ENCODE data around the gene GDPD1. TPM values are rescaled to one million over a fixed set of nuclear protein-coding genes. Genes with fewer than 3 reads are reported as not detected.

GDPD1 gene
- total RNA-seq, 2 donors from 2014 or later: 3.8 to 5.6 TPM

DNA sequence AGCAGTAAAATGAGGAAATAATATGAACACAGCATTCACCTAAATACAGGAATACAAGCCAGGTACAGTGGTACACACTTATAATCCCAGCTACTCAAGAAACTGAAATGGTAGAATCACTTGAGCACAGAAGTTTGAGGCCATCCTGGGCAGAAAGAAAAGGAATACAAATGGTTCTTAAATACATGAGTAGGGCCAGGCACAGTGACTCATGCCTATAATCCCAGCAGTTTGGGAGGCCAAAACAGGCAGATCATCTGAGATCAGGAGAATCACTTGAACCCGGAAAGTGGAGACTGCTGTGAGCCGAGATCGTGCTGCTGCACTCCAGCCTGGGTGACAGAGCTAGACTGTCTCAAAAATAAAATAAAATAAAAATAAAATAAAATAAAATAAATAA, 33.5 kb upstream of the GDPD1 start:
- intact Hi-C loops (cut with DNase I): no loop called here
- Histone ChIP-seq H3K36me3 (no peaks in the 10 kb centered on the region), H3K9me3 (no peaks in the 10 kb centered on the region), H3K27me3 (replicated peaks; ENCODE audit: insufficient read depth) (no peaks in the 10 kb centered on the region), H3K27ac (no peak overlapping the region), H3K4me3 (no peak overlapping the region), H3K4me1 (replicated peaks) (no peaks in the 10 kb centered on the region)
- 97% methylated on average over 3 of the region's 3 CpGs for WGBS
- DNase-seq (ENCODE audit: low spot score): no peak
- TF ChIP-seq, protein P1, sequence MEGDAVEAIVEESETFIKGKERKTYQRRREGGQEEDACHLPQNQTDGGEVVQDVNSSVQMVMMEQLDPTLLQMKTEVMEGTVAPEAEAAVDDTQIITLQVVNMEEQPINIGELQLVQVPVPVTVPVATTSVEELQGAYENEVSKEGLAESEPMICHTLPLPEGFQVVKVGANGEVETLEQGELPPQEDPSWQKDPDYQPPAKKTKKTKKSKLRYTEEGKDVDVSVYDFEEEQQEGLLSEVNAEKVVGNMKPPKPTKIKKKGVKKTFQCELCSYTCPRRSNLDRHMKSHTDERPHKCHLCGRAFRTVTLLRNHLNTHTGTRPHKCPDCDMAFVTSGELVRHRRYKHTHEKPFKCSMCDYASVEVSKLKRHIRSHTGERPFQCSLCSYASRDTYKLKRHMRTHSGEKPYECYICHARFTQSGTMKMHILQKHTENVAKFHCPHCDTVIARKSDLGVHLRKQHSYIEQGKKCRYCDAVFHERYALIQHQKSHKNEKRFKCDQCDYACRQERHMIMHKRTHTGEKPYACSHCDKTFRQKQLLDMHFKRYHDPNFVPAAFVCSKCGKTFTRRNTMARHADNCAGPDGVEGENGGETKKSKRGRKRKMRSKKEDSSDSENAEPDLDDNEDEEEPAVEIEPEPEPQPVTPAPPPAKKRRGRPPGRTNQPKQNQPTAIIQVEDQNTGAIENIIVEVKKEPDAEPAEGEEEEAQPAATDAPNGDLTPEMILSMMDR (IDR thresholded peaks at IDR 0.05): no peak
- TF ChIP-seq POLR2A (IDR thresholded peaks at IDR 0.05) (no peak), POLR2AphosphoS5 (IDR thresholded peaks at IDR 0.05) (no peak)

DNA sequence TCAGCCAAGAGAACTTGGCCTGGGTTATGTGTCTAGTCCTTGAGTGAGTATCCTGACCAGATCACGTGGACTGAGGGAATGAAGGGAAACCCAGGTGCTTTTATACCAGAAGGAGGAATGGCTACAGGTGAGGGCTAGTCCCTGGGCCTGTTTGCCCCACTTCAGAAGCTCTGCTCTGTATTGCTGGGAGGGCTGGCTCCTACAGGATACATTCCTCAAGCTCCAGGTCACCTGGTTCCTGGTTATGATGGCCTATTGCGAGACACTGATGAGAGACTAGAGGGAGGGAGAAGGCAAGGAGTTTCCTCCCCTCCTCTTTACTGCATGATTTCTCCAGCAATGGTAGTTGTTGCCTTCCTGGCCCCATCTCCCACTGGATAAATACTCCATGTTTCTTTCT, 29.5 kb upstream of the GDPD1 start:
- no peak overlapping the region for H3K4me3 ChIP-seq
- no peak for DNase-seq (ENCODE audit: low spot score)
- no peak overlapping the region for H3K27ac ChIP-seq
- TF ChIP-seq POLR2AphosphoS5 (IDR thresholded peaks at IDR 0.05) (no peak), POLR2A (IDR thresholded peaks at IDR 0.05) (no peak)
- TF ChIP-seq, protein P1 (IDR thresholded peaks at IDR 0.05): no peak
- WGBS: 98% methylated on average over 2 of the region's 2 CpGs
- no peaks in the 10 kb centered on the region for H3K4me1 ChIP-seq (replicated peaks)
- intact Hi-C loops (cut with DNase I): no loop called here
- H3K9me3 ChIP-seq: no peaks in the 10 kb centered on the region
- no peaks in the 10 kb centered on the region for H3K36me3 ChIP-seq
- no peaks in the 10 kb centered on the region for H3K27me3 ChIP-seq (replicated peaks; ENCODE audit: insufficient read depth)

GRCh38 chr17:59193336-59193862, 26.9 kb upstream of the GDPD1 start:
- H3K9me3 ChIP-seq: no peaks in the 10 kb centered on the region
- WGBS: 92% methylated on average over 3 of the region's 3 CpGs
- H3K27me3 ChIP-seq (replicated peaks; ENCODE audit: insufficient read depth): no peaks in the 10 kb centered on the region
- no peaks in the 10 kb centered on the region for H3K4me1 ChIP-seq (replicated peaks)
- no peak for DNase-seq (ENCODE audit: low spot score)
- intact Hi-C loops (cut with DNase I): no loop called here
- H3K36me3 ChIP-seq: no peaks in the 10 kb centered on the region
- no peak for TF ChIP-seq POLR2A (IDR thresholded peaks at IDR 0.05)
- no peak for TF ChIP-seq POLR2AphosphoS5 (IDR thresholded peaks at IDR 0.05)
- TF ChIP-seq, protein P1 (IDR thresholded peaks at IDR 0.05): no peak
- no peak overlapping the region for H3K27ac ChIP-seq
- no peak overlapping the region for H3K4me3 ChIP-seq

DNA sequence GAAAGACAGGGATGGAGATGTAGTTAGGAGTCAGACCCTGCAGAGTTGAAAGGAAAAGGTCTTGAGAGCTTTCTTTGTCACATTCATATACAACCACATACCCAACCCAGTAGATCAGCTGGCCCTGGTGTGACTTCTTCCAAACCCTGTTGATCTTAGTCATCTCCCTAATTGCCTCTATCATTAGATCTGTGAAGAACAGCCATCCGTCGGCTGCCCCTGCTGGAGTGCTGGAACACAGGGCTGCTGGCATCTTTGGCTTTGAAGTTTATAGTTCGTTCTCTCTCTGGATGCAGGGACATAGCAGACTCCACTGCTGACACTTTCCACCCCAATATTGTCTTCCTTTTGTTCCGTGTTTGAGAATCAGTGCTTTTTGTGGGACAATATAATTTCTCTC, 20.9 kb upstream of the GDPD1 start:
- no peaks in the 10 kb centered on the region for H3K27me3 ChIP-seq (replicated peaks; ENCODE audit: insufficient read depth)
- no peaks in the 10 kb centered on the region for H3K36me3 ChIP-seq
- H3K27ac ChIP-seq: no peak overlapping the region
- TF ChIP-seq, protein P1 (IDR thresholded peaks at IDR 0.05): no peak
- TF ChIP-seq POLR2AphosphoS5 (IDR thresholded peaks at IDR 0.05) (no peak), POLR2A (IDR thresholded peaks at IDR 0.05) (no peak)
- H3K4me3 ChIP-seq: no peak overlapping the region
- no peak for DNase-seq (ENCODE audit: low spot score)
- WGBS: 93% methylated on average over 4 of the region's 4 CpGs
- intact Hi-C loops (cut with DNase I): no loop called here
- no peaks in the 10 kb centered on the region for H3K4me1 ChIP-seq (replicated peaks)
- no peaks in the 10 kb centered on the region for H3K9me3 ChIP-seq

DNA sequence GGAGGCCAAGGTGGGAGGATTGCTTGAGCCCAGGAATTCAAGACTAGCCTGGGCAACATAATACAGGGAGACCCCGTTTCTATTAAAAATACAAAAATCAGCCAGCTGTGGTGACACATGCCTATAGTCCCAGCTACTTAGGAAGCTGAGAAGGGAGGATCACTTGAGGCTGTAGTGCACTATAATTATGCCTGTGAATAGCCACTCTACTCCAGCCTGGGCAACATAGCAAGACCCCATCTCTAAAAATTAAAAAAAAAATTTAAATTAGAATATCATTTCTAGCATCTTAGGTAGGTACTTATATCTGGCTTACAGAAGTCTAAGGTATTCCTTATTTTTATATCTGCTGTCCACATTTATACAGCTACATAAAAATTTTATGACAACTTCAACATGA, 18.0 kb upstream of the GDPD1 start:
- TF ChIP-seq, protein P1 (IDR thresholded peaks at IDR 0.05): no peak
- no peak for TF ChIP-seq POLR2AphosphoS5 (IDR thresholded peaks at IDR 0.05)
- TF ChIP-seq POLR2A (IDR thresholded peaks at IDR 0.05): no peak
- H3K9me3 ChIP-seq: no peaks in the 10 kb centered on the region
- WGBS: 100% methylated on average over 1 of the region's 1 CpG

More for the DNA sequence above, 18.0 kb upstream of the GDPD1 start:
- Histone ChIP-seq H3K4me3 (no peak overlapping the region), H3K27me3 (replicated peaks; ENCODE audit: insufficient read depth) (no peaks in the 10 kb centered on the region), H3K4me1 (replicated peaks) (no peaks in the 10 kb centered on the region), H3K36me3 (no peaks in the 10 kb centered on the region), H3K27ac (no peak overlapping the region)
- intact Hi-C loops (cut with DNase I): no loop called here
- DNase-seq (ENCODE audit: low spot score): no peak

All from prostate gland (tissue), 2 donors.